ENCODE data around the gene PPP1R1C.
"Not testable (repeated sequence)": the region's sequence is repeated elsewhere in the genome, so short reads cannot be mapped to it uniquely, and the experiment has no call there.

Gene PPP1R1C

GRCh38 chr2:182015334-182016109 is 29.9 kb downstream of the PPP1R1C start:
- no peak for DNase-seq

GRCh38 chr2:182018218-182018617 is 32.6 kb downstream of the PPP1R1C start:
- DNase-seq: no peak

- DNase-seq: no peak
These were observed 34.1 kb downstream of the PPP1R1C start for GRCh38 chr2:182019731-182020130.

GRCh38 chr2:182020286-182021070 is 34.8 kb downstream of the PPP1R1C start:
- no peak for DNase-seq

- no peak for DNase-seq
These were observed 37.6 kb downstream of the PPP1R1C start for GRCh38 chr2:182023235-182023634.

- DNase-seq: not testable (repeated sequence)
These were observed 45.2 kb downstream of the PPP1R1C start for GRCh38 chr2:182030875-182031274.

- DNase-seq: no peak
These were observed 46.3 kb downstream of the PPP1R1C start for GRCh38 chr2:182031956-182032355.

GRCh38 chr2:182033449-182033848 is 47.8 kb downstream of the PPP1R1C start:
- DNase-seq: no peak

- no peak for DNase-seq
These were observed 52.9 kb downstream of the PPP1R1C start for GRCh38 chr2:182038576-182038975.

- no peak for DNase-seq
These were observed 57.4 kb downstream of the PPP1R1C start for GRCh38 chr2:182043021-182043420.

- no peak for DNase-seq
These were observed 58.2 kb downstream of the PPP1R1C start for GRCh38 chr2:182043861-182044260.

- DNase-seq: no peak
These were observed 61.9 kb downstream of the PPP1R1C start for GRCh38 chr2:182047544-182047943.

GRCh38 chr2:182048088-182048487 is 62.4 kb downstream of the PPP1R1C start:
- DNase-seq: no peak

- no peak for DNase-seq
These were observed 63.0 kb downstream of the PPP1R1C start for GRCh38 chr2:182048621-182049020.

GRCh38 chr2:182049372-182050148 is 63.9 kb downstream of the PPP1R1C start:
- DNase-seq: no peak

- DNase-seq: no peak
These were observed 64.9 kb downstream of the PPP1R1C start for GRCh38 chr2:182050333-182051135.

GRCh38 chr2:182055993-182056392 is 70.3 kb downstream of the PPP1R1C start:
- DNase-seq: no peak

- no peak for DNase-seq
These were observed 71.3 kb downstream of the PPP1R1C start for GRCh38 chr2:182057002-182057401.

GRCh38 chr2:182058056-182058455 is 72.4 kb downstream of the PPP1R1C start:
- DNase-seq: no peak

- DNase-seq: no peak
These were observed 76.1 kb downstream of the PPP1R1C start for GRCh38 chr2:182061739-182062138.

- no peak for DNase-seq
These were observed 76.8 kb downstream of the PPP1R1C start for GRCh38 chr2:182062329-182062972.

Data from 8988T (cell line).